ENCODE results near the gene USP46. TPM values are rescaled to one million over a fixed set of nuclear protein-coding genes. Genes with fewer than 3 reads are reported as not detected.

USP46 gene
- total and polyA plus RNA-seq, 2 of the 8 experiments (the other 6 are each of a cell fraction or from before 2014, with no cell fraction given): 10.6 to 62.4 TPM

GRCh38 chr4:52670739-52671138 is 11.6 kb upstream of the USP46 start:
- H3K4me1 ChIP-seq (replicated peaks in 1 of 4; ENCODE audit: control insufficient read depth in 3 of 4, insufficient read depth in 4 of 4, low read length in 3 of 4): no peaks in the 10 kb centered on the region
- no peak overlapping the region for H3K23ac ChIP-seq (ENCODE audit: insufficient read length)
- no peak overlapping the region for H2BK120ac ChIP-seq (replicated peaks; ENCODE audit: low read depth, low read length)
- H3K79me1 ChIP-seq (ENCODE audit: low read depth, low read length): no peaks in the 10 kb centered on the region
- FAIRE-seq (no peak), DNase-seq (ENCODE audit: low read depth in 1 of 2, low spot score in 2 of 2) (no peak)
- H3K9me3 ChIP-seq (ENCODE audit: insufficient read depth in 2 of 2, low read depth in 1 of 2, low read length in 1 of 2): 0 out of 4 replicates have a peak, but pooled peaks cover 0 to 2% of the 10 kb centered on the region in 2 experiments
- no peak overlapping the region for H4K91ac ChIP-seq (replicated peaks; ENCODE audit: insufficient read length, low read length)
- no peak overlapping the region for H2AK5ac ChIP-seq (ENCODE audit: low read depth, low read length)
- ChIA-PET CTCF (ENCODE audit: partially characterized antibody) (interaction anchor here (0.6 to 1.5 kb wide), 6 partner anchors 13 to 1517 kb away, joined by 3 to 6 read pairs (median 4); no protein-coding TSS in a partner anchor), POLR2A (ENCODE audit: partially characterized antibody) (interaction anchor here (0.6 to 2.1 kb wide), 6 partner anchors 8 to 213 kb away, joined by 3 to 6 read pairs (median 4); no protein-coding TSS in a partner anchor)
- H3K4ac ChIP-seq (replicated peaks; ENCODE audit: insufficient read length, low read depth, low read length): no peak overlapping the region
- H4K20me1 ChIP-seq (replicated peaks in 1 of 2; ENCODE audit: control insufficient read depth in 1 of 2, insufficient read depth in 2 of 2, low read length in 2 of 2): no peaks in the 10 kb centered on the region
- H3K79me2 ChIP-seq (ENCODE audit: control insufficient read depth in 1 of 2, insufficient read depth in 2 of 2, low read length in 2 of 2): no peaks in the 10 kb centered on the region
- no peak overlapping the region for H3K4me2 ChIP-seq (ENCODE audit: insufficient read depth in 1 of 2, low read depth in 2 of 2, low read length in 2 of 2)
- H3K56ac ChIP-seq (replicated peaks; ENCODE audit: insufficient read length, low read depth, low read length): no peak overlapping the region
- H2AFZ ChIP-seq (ENCODE audit: low read length): no peak overlapping the region
- H2BK15ac ChIP-seq (ENCODE audit: low read length): no peak overlapping the region
- 87% methylated on average over 2 of the region's 2 CpGs; no CpG with 5 or more reads in 1 of the 2 experiments for WGBS, 2 experiments (ENCODE audit: extremely low coverage in 1 of 2, insufficient coverage in 1 of 2, insufficient read length in 1 of 2, insufficient replicate concordance in 2 of 2, low coverage in 1 of 2, low lambda C conversion rate in 2 of 2, missing lambda C conversion rate in 1 of 2)
- no peak overlapping the region for H3K18ac ChIP-seq (ENCODE audit: extremely low read depth, low read length)
- no peak overlapping the region for H3K4me3 ChIP-seq (ENCODE audit: extremely low read depth in 1 of 4, insufficient read depth in 2 of 4, low read depth in 3 of 4, low read length in 4 of 4)
- H3K9ac ChIP-seq (replicated peaks in 1 of 4; ENCODE audit: extremely low read depth in 1 of 4, low read depth in 3 of 4, low read length in 3 of 4): no peak overlapping the region
- no peak overlapping the region for H3K27ac ChIP-seq (ENCODE audit: low read depth, low read length)
- no peak overlapping the region for H2BK20ac ChIP-seq (ENCODE audit: low read length)
- H3K27me3 ChIP-seq (replicated peaks in 1 of 4; ENCODE audit: control insufficient read depth in 3 of 4, extremely low read depth in 1 of 4, insufficient read depth in 3 of 4, low read length in 3 of 4): no peaks in the 10 kb centered on the region
- H3K23me2 ChIP-seq (ENCODE audit: low read depth, low read length): no peaks in the 10 kb centered on the region
- no peak overlapping the region for H4K5ac ChIP-seq (ENCODE audit: insufficient read length, low read depth, low read length)
- H3K36me3 ChIP-seq (ENCODE audit: control insufficient read depth in 2 of 4, insufficient read depth in 4 of 4, low read length in 3 of 4): no peaks in the 10 kb centered on the region
- no peak overlapping the region for H3K14ac ChIP-seq (ENCODE audit: insufficient read length)
- H2BK5ac ChIP-seq (ENCODE audit: low read depth, low read length): no peak overlapping the region
- no peak overlapping the region for H2BK12ac ChIP-seq (ENCODE audit: low read depth, low read length)
- H4K8ac ChIP-seq (ENCODE audit: extremely low read depth, insufficient read depth, low read length): no peak overlapping the region
- no peak for TF ChIP-seq TAF7 (optimal IDR thresholded peaks at IDR 0.05; ENCODE audit: borderline replicate concordance, low read depth, low read length)
